ENCODE measurements around the gene LBHD1.

DNA sequence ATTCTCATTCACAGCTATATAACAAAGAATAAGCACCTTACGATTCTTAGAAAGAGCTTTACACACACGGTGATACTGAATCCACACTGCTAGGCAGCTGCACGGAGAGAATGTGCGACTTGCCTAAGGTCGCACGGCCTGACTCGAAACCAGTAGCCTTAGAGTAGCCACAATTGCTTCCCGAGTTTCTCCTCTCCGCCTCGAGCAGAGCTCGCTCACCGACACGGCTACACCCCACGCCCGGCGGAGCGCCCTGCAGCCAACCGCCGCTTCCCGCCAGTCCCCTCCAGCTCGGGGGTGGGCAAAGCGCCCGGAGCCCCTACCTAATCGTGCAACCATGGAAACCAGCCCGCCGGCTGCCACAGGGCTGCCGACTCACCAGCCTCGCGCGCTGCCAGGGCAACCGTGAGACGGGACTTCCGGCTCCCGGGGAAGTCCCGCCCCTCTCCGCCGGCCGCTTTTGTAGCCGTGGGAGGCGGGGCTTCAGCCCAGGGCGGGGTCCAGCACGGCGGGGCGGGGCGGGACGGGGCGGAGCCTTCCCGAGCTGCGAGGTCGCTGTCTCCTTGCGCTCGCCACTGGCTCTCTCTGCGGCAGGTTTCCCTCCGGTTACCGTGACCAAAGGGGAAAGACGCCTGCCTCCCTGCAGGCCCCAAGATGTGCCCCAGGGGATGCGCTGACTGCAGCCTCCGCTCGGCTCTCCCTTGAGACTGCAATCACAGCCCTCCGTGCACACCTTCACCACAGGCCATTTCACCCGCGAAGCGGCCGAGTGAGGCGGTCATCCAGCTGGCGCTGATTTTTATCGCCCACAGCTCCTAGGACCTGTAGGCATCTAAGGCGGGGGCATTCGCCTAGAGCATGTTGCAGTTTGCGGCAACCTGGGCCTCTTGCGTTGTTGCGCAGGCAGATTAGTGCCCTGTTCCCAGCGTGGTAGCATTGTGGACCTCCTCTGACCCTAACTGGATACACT lies 34.1 kb upstream of the LBHD1 start:
- no peak for TF ChIP-seq L3MBTL2 (conservative IDR thresholded peaks at IDR 0.05)
- TF ChIP-seq, protein P1, sequence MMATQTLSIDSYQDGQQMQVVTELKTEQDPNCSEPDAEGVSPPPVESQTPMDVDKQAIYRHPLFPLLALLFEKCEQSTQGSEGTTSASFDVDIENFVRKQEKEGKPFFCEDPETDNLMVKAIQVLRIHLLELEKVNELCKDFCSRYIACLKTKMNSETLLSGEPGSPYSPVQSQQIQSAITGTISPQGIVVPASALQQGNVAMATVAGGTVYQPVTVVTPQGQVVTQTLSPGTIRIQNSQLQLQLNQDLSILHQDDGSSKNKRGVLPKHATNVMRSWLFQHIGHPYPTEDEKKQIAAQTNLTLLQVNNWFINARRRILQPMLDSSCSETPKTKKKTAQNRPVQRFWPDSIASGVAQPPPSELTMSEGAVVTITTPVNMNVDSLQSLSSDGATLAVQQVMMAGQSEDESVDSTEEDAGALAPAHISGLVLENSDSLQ (IDR thresholded peaks at IDR 0.05) = no peak
- TF ChIP-seq SUZ12 (IDR thresholded peaks at IDR 0.05) = no peak
- TF ChIP-seq BHLHE40 (IDR thresholded peaks at IDR 0.05; ENCODE audit: borderline replicate concordance) = no peak
- no peak for TF ChIP-seq ARNT (IDR thresholded peaks at IDR 0.05)
- TF ChIP-seq CTBP1 (IDR thresholded peaks at IDR 0.05; ENCODE audit: borderline replicate concordance) = no peak
- no peak for TF ChIP-seq FOXM1 (IDR thresholded peaks at IDR 0.05; ENCODE audit: borderline replicate concordance)
- no peak for TF ChIP-seq FOXA1 (IDR thresholded peaks at IDR 0.05)
- no peak for TF ChIP-seq NFRKB (IDR thresholded peaks at IDR 0.05)
- no peak for TF ChIP-seq FOXK2 (IDR thresholded peaks at IDR 0.05)
- no peak for TF ChIP-seq ZNF384 (IDR thresholded peaks at IDR 0.05)
- TF ChIP-seq SP1 (IDR thresholded peaks at IDR 0.05) = no peak
- TF ChIP-seq TARDBP (IDR thresholded peaks at IDR 0.05) = no peak

All from HEK293T (cell line).